Nephron (organoid): ENCODE results near the gene ANKRD33B.
"Not testable (repeated sequence)": the region's sequence is repeated elsewhere in the genome, so short reads cannot be mapped to it uniquely, and the experiment has no call there.

Experiments
- H3K27ac Mint-ChIP-seq, 3 experiments: 2 replicates each; pipeline ENCODE4 v1.8.0; 2020; ENCODE audit warnings: mixed read lengths in 3 of 3, mild to moderate bottlenecking in 2 of 3, moderate library complexity in 1 of 3
- H3K27me3 Mint-ChIP-seq: 2 replicates; pipeline ENCODE4 v1.8.0; 2021; ENCODE audit warnings: low read depth, mild to moderate bottlenecking, moderate library complexity, mixed read lengths
- H3K36me3 Mint-ChIP-seq: 2 replicates; pipeline ENCODE4 v1.8.0; 2020; ENCODE audit warnings: low read depth, mixed read lengths
- H3K4me1 Mint-ChIP-seq: 2 replicates; pipeline ENCODE4 v1.8.0; 2020; ENCODE audit warnings: mixed read lengths
- H3K4me3 Mint-ChIP-seq, 3 experiments: 2 replicates each; pipeline ENCODE4 v1.8.0; 2020; ENCODE audit warnings: mild to moderate bottlenecking in 3 of 3, mixed read lengths in 3 of 3, moderate library complexity in 2 of 3
- H3K9me3 Mint-ChIP-seq: 2 replicates; pipeline ENCODE4 v1.8.0; 2020; ENCODE audit warnings: mixed read lengths
- CTCF ChIP-seq, 3 experiments: fragments of 200-600 bp; sonication (generic); IDR thresholded peaks; one replicate each; pipeline ENCODE4 v1.5.0; 2021; ENCODE audit warnings: antibody characterized with exemption in 3 of 3; ENCODE audit not compliant: unreplicated experiment in 3 of 3

Gene ANKRD33B

GRCh38 chr5:10563945-10564837, at the start of gene ANKRD33B:
Gene ANKRD33B, plus strand, starts transcription at chr5:10564070. Its CDS starts 398 bp downstream, at chr5:10564468.
- no peak within 1 kb of the TSS for H3K27ac Mint-ChIP-seq
- TF ChIP-seq CTCF (IDR thresholded peaks at IDR 0.05; ENCODE audit: unreplicated experiment in 3 of 3) = no peak
- H3K27me3 Mint-ChIP-seq = peaks cover 74% of the 10 kb centered on the region
- H3K9me3 Mint-ChIP-seq = no peaks in the 10 kb centered on the region
- no peaks in the 10 kb centered on the region for H3K36me3 Mint-ChIP-seq
- peak within 1 kb of the TSS; percentile 82 to 87 (median 84) for H3K4me3 Mint-ChIP-seq
- H3K4me1 Mint-ChIP-seq = peaks cover 28% of the 10 kb centered on the region

GRCh38 chr5:10514572-10514971, 49.3 kb upstream of the ANKRD33B start:
- not testable (repeated sequence) for H3K36me3 Mint-ChIP-seq, H3K9me3 Mint-ChIP-seq, H3K27me3 Mint-ChIP-seq, H3K4me3 Mint-ChIP-seq
- peaks cover 25% of the 10 kb centered on the region for H3K4me1 Mint-ChIP-seq
- peak overlapping the region in 1 of 3 experiments; percentile 63 for H3K27ac Mint-ChIP-seq

GRCh38 chr5:10515492-10515891, 48.4 kb upstream of the ANKRD33B start:
- Mint-ChIP-seq H3K27me3 (peaks cover 4% of the 10 kb centered on the region), H3K9me3 (peaks cover 2% of the 10 kb centered on the region), H3K36me3 (no peaks in the 10 kb centered on the region), H3K27ac (no peak overlapping the region), H3K4me1 (peaks cover 23% of the 10 kb centered on the region), H3K4me3 (no peak overlapping the region)
- no peak for TF ChIP-seq CTCF (IDR thresholded peaks at IDR 0.05; ENCODE audit: unreplicated experiment in 3 of 3)

GRCh38 chr5:10518347-10518746, 45.5 kb upstream of the ANKRD33B start:
- H3K4me1 Mint-ChIP-seq = peaks cover 16% of the 10 kb centered on the region
- H3K27me3 Mint-ChIP-seq = peaks cover 4% of the 10 kb centered on the region
- H3K4me3 Mint-ChIP-seq = no peak overlapping the region
- no peaks in the 10 kb centered on the region for H3K36me3 Mint-ChIP-seq
- no peak for TF ChIP-seq CTCF (IDR thresholded peaks at IDR 0.05; ENCODE audit: unreplicated experiment in 3 of 3)
- H3K27ac Mint-ChIP-seq = peak overlapping the region in 1 of 3 experiments; percentile 8
- peaks cover 11% of the 10 kb centered on the region for H3K9me3 Mint-ChIP-seq

- Mint-ChIP-seq H3K27ac (no peak overlapping the region), H3K9me3 (peaks cover 11% of the 10 kb centered on the region), H3K36me3 (no peaks in the 10 kb centered on the region), H3K4me3 (no peak overlapping the region), H3K27me3 (peaks cover 9% of the 10 kb centered on the region), H3K4me1 (peaks cover 7% of the 10 kb centered on the region)
- no peak for TF ChIP-seq CTCF (IDR thresholded peaks at IDR 0.05; ENCODE audit: unreplicated experiment in 3 of 3)
Observed at GRCh38 chr5:10519729-10520128, 44.1 kb upstream of the ANKRD33B start.

GRCh38 chr5:10520706-10521105, 43.2 kb upstream of the ANKRD33B start:
- H3K4me3 Mint-ChIP-seq = no peak overlapping the region
- no peak overlapping the region for H3K27ac Mint-ChIP-seq
- no peak for TF ChIP-seq CTCF (IDR thresholded peaks at IDR 0.05; ENCODE audit: unreplicated experiment in 3 of 3)
- peaks cover 13% of the 10 kb centered on the region for H3K27me3 Mint-ChIP-seq
- peaks cover 7% of the 10 kb centered on the region for H3K4me1 Mint-ChIP-seq
- no peaks in the 10 kb centered on the region for H3K36me3 Mint-ChIP-seq
- peaks cover 11% of the 10 kb centered on the region for H3K9me3 Mint-ChIP-seq
